ENCODE data around the gene IL10. TPM values are rescaled to one million over a fixed set of nuclear protein-coding genes. Genes with fewer than 3 reads are reported as not detected.

The IL10 gene
- total RNA-seq (2014; rRNA removed; shearing (Covaris generic)), result not detected in 2 replicates

DNA sequence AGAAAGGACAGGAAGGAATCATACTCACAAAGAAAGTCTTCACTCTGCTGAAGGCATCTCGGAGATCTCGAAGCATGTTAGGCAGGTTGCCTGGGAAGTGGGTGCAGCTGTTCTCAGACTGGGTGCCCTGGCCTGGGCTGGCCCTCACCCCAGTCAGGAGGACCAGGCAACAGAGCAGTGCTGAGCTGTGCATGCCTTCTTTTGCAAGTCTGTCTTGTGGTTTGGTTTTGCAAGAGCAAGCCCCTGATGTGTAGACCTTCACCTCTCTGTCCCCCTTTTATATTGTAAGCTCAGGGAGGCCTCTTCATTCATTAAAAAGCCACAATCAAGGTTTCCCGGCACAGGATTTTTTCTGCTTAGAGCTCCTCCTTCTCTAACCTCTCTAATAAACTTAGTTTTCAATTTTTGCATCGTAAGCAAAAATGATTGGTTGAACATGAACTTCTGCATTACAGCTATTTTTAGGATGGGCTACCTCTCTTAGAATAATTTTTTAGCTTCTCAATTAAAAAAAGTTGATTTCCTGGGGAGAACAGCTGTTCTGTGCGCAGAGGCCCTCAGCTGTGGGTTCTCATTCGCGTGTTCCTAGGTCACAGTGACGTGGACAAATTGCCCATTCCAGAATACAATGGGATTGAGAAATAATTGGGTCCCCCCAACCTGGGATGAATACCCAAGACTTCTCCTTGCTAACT lies at the start of gene IL10:
IL10 (minus strand) TSS at position 252 of the 695 bp plus-strand sequence; CDS start at position 193, 59 bp downstream.
- Histone ChIP-seq H3K4me3 (no peak within 1 kb of the TSS), H3K36me3 (no peaks in the 10 kb centered on the region), H3K9me3 (replicated peaks) (no peaks in the 10 kb centered on the region), H3K27me3 (replicated peaks) (peaks cover 3% of the 10 kb centered on the region; the same call in 1 of the 2 replicates), H3K27ac (no peak within 1 kb of the TSS), H3K4me1 (replicated peaks) (no peaks in the 10 kb centered on the region; the same call in 1 of the 2 replicates)
- no peak for DNase-seq (ENCODE audit: low read depth in 1 of 2, low spot score in 2 of 2)

DNA sequence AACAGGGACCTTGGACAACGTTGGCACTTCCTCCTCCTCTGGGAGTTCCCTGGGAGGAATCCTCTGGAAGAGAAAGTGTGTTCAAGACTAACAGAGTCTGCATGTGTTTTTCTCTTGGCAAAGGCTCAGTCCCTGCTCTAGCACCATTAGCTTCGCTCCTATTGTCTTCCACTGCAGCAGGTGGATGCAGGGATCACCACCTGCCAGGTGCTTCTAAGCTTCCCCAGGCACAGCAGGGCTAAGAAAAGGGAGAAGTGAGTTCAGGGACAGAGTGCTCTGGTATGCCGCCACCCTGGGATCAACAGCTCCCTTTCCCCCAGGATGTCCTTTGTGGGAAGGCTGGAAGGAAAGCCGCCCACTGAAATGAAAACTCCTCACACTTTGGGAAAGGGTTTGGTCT lies 49.2 kb upstream of the IL10 start:
- H3K27ac ChIP-seq, result no peak overlapping the region
- no peaks in the 10 kb centered on the region for H3K36me3 ChIP-seq
- H3K4me3 ChIP-seq, result no peak overlapping the region
- DNase-seq (ENCODE audit: low read depth in 1 of 2, low spot score in 2 of 2), result no peak
- no peaks in the 10 kb centered on the region for H3K9me3 ChIP-seq (replicated peaks)
- H3K27me3 ChIP-seq (replicated peaks), result no peaks in the 10 kb centered on the region
- H3K4me1 ChIP-seq (replicated peaks), result peaks cover 8% of the 10 kb centered on the region

- Histone ChIP-seq H3K27ac (no peak overlapping the region), H3K4me1 (replicated peaks) (no peaks in the 10 kb centered on the region), H3K36me3 (no peaks in the 10 kb centered on the region), H3K9me3 (replicated peaks) (peaks cover 3% of the 10 kb centered on the region; the same call in 1 of the 2 replicates), H3K27me3 (replicated peaks) (no peaks in the 10 kb centered on the region), H3K4me3 (no peak overlapping the region)
- DNase-seq (ENCODE audit: low read depth in 1 of 2, low spot score in 2 of 2), result no peak
Measured at GRCh38 chr1:206816390-206817287, 44.3 kb upstream of the IL10 start.

GRCh38 chr1:206814716-206815341 lies 42.5 kb upstream of the IL10 start:
- no peaks in the 10 kb centered on the region for H3K4me1 ChIP-seq (replicated peaks)
- no peak overlapping the region for H3K27ac ChIP-seq
- H3K36me3 ChIP-seq, result no peaks in the 10 kb centered on the region
- peaks cover 3% of the 10 kb centered on the region; the same call in 1 of the 2 replicates for H3K9me3 ChIP-seq (replicated peaks)
- no peaks in the 10 kb centered on the region for H3K27me3 ChIP-seq (replicated peaks)
- DNase-seq (ENCODE audit: low read depth in 1 of 2, low spot score in 2 of 2), result no peak
- H3K4me3 ChIP-seq, result no peak overlapping the region

DNA sequence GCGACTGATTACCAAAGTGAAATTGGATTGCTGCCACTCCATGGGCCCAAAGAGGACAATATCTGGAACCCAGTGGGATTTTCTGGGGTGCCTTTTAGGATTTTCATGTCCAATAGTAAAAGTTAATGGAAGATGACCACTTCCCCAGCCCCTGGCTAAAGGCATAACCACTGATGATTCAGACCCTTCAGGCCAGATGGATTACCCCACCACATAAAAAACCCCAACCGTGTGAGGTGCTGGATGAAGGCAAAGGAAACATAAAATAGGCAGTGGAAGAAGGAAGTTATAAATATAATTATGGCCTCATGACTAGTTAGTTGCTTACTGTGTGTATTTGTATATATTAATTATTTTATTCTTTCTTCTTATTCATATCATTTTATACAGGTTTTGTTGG lies 40.2 kb upstream of the IL10 start:
- Histone ChIP-seq H3K27me3 (replicated peaks) (no peaks in the 10 kb centered on the region), H3K4me1 (replicated peaks) (no peaks in the 10 kb centered on the region), H3K9me3 (replicated peaks) (peaks cover 3% of the 10 kb centered on the region; the same call in 1 of the 2 replicates), H3K36me3 (no peaks in the 10 kb centered on the region), H3K27ac (no peak overlapping the region), H3K4me3 (no peak overlapping the region)
- no peak for DNase-seq (ENCODE audit: low read depth in 1 of 2, low spot score in 2 of 2)

DNA sequence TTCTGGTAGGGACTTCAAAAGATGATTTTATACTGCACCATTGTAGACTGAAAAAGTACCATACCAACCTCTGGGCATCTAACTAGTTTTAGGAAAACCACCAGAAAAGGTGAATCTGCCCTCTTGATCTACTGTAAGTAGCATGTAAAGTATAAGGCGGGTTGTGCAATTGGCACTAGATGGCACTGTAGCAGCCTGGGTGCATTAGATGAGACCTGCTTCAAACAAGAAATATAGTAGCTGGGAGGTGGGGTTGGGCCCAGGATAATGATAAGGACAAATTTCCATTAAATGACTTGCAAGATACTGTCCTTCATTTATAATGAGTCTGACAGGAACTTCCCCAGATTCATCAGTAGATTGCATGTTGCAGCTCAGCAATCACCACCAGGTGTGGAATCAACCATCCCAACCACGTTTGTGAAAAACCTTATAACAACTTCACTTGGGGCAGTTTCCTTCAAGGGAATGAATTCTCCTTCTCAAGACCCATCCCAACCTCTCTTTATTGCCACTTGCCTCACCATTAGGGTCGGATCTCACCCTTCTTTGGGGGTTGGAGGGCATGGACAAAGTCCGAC lies 37.3 kb upstream of the IL10 start:
- H3K9me3 ChIP-seq (replicated peaks), result peaks cover 3% of the 10 kb centered on the region; the same call in 1 of the 2 replicates
- no peaks in the 10 kb centered on the region for H3K27me3 ChIP-seq (replicated peaks)
- H3K36me3 ChIP-seq, result no peaks in the 10 kb centered on the region
- DNase-seq (ENCODE audit: low read depth in 1 of 2, low spot score in 2 of 2), result peak in 1 of 2 experiments; percentile 30
- no peak overlapping the region for H3K27ac ChIP-seq
- H3K4me1 ChIP-seq (replicated peaks), result no peaks in the 10 kb centered on the region
- no peak overlapping the region for H3K4me3 ChIP-seq

GRCh38 chr1:206808615-206809014 lies 36.3 kb upstream of the IL10 start:
- peaks cover 3% of the 10 kb centered on the region; the same call in 1 of the 2 replicates for H3K9me3 ChIP-seq (replicated peaks)
- no peaks in the 10 kb centered on the region for H3K36me3 ChIP-seq

GRCh38 chr1:206805357-206805756 lies 33.1 kb upstream of the IL10 start:
- Histone ChIP-seq H3K27me3 (replicated peaks) (no peaks in the 10 kb centered on the region), H3K4me1 (replicated peaks) (no peaks in the 10 kb centered on the region), H3K9me3 (replicated peaks) (no peaks in the 10 kb centered on the region), H3K36me3 (no peaks in the 10 kb centered on the region), H3K27ac (no peak overlapping the region), H3K4me3 (no peak overlapping the region)
- no peak for DNase-seq (ENCODE audit: low read depth in 1 of 2, low spot score in 2 of 2)

More at GRCh38 chr1:206808615-206809014, 36.3 kb upstream of the IL10 start:
- Histone ChIP-seq H3K4me3 (no peak overlapping the region), H3K27ac (no peak overlapping the region), H3K4me1 (replicated peaks) (no peaks in the 10 kb centered on the region), H3K27me3 (replicated peaks) (no peaks in the 10 kb centered on the region)
- DNase-seq (ENCODE audit: low read depth in 1 of 2, low spot score in 2 of 2), result peak in 1 of 2 experiments; percentile 34

DNA sequence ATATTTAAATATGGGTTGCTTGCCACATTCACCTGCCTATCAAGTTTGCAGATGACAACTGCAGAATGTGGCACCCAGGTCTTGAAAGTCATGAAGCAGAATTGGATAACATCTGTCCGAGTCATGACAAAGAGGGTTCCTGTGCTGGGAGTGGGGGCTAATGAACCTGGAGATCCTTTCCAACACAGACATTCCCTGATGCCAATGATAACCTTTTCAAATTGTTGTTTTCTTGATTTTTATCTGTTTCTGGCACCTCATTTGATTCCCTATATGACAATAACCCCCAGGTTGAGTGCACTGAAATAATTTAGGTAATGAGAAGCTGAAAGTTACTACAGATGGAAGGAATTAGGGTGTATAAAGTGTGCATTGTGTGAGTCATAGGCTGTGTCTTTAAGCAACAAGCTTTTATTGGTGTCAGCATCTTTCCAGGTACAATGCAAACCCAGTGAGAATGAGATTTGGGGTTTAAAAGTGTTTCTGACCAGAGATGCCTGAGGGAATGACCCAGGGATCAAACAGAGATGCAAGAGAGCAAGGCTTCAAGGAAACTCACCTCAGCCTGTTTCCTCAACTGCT lies 32.0 kb upstream of the IL10 start:
- no peak overlapping the region for H3K27ac ChIP-seq
- H3K36me3 ChIP-seq, result no peaks in the 10 kb centered on the region
- H3K9me3 ChIP-seq (replicated peaks), result no peaks in the 10 kb centered on the region
- no peak overlapping the region for H3K4me3 ChIP-seq
- no peak for DNase-seq (ENCODE audit: low read depth in 1 of 2, low spot score in 2 of 2)
- no peaks in the 10 kb centered on the region for H3K27me3 ChIP-seq (replicated peaks)
- no peaks in the 10 kb centered on the region for H3K4me1 ChIP-seq (replicated peaks)

DNA sequence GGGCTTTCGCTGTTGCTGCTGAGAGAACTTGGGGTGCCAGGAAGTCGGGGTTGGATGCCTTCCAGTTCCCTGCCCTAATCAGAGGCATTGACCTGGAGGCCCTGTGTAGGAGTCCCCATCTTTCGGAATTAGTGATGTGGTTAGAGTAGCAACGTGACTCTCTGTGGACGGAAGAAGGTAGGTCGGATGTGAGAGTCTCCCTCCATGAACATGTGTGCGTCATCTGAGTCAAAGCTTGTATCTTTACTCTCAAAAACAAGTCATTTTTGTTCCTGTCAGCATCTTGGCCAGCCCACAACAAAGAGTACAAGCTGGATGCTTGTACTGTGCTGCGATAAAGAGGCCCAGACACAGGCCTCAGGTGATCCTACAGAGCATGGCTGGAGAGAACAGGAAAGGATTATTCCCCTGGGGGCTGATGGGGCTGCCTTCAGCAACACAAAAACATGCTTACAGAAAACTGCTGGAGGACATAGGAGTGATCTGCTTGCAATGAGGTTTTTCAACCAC lies 31.0 kb upstream of the IL10 start:
- no peaks in the 10 kb centered on the region for H3K27me3 ChIP-seq (replicated peaks)
- DNase-seq (ENCODE audit: low read depth in 1 of 2, low spot score in 2 of 2), result no peak
- H3K4me3 ChIP-seq, result no peak overlapping the region
- no peak overlapping the region for H3K27ac ChIP-seq
- H3K4me1 ChIP-seq (replicated peaks), result no peaks in the 10 kb centered on the region
- no peaks in the 10 kb centered on the region for H3K36me3 ChIP-seq
- H3K9me3 ChIP-seq (replicated peaks), result no peaks in the 10 kb centered on the region

- no peaks in the 10 kb centered on the region for H3K9me3 ChIP-seq (replicated peaks)
- H3K4me3 ChIP-seq, result no peak overlapping the region
- no peaks in the 10 kb centered on the region for H3K27me3 ChIP-seq (replicated peaks)
- H3K27ac ChIP-seq, result no peak overlapping the region
- DNase-seq (ENCODE audit: low read depth in 1 of 2, low spot score in 2 of 2), result no peak
- H3K4me1 ChIP-seq (replicated peaks), result no peaks in the 10 kb centered on the region
- no peaks in the 10 kb centered on the region for H3K36me3 ChIP-seq
Measured at GRCh38 chr1:206802401-206802800, 30.1 kb upstream of the IL10 start.

DNA sequence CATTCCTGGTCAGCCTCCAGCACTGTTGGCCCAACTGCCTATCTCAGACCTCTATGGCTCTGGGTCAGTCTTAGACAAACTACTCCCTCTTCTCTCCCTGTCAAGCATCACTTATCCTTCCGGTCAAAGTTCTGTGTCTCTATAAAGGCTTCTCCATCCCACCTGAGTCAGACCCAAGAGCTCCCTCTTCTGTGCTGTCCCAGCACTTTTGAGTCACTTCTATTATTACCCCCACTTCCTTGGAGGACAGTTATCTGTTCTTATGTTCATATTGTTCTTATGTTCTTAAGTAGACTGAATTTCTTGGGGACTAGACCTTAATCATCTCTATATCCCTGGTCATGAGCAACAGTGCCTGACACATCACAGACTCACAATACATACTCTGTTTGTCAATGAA lies 29.2 kb upstream of the IL10 start:
- no peak overlapping the region for H3K27ac ChIP-seq
- H3K4me3 ChIP-seq, result no peak overlapping the region
- no peaks in the 10 kb centered on the region for H3K9me3 ChIP-seq (replicated peaks)
- H3K36me3 ChIP-seq, result no peaks in the 10 kb centered on the region
- DNase-seq (ENCODE audit: low read depth in 1 of 2, low spot score in 2 of 2), result no peak
- no peaks in the 10 kb centered on the region for H3K27me3 ChIP-seq (replicated peaks)
- no peaks in the 10 kb centered on the region for H3K4me1 ChIP-seq (replicated peaks)

- no peaks in the 10 kb centered on the region for H3K9me3 ChIP-seq (replicated peaks)
- no peaks in the 10 kb centered on the region for H3K36me3 ChIP-seq
- no peaks in the 10 kb centered on the region for H3K27me3 ChIP-seq (replicated peaks)
- no peaks in the 10 kb centered on the region for H3K4me1 ChIP-seq (replicated peaks)
- no peak overlapping the region for H3K4me3 ChIP-seq
- no peak overlapping the region for H3K27ac ChIP-seq
- DNase-seq (ENCODE audit: low read depth in 1 of 2, low spot score in 2 of 2), result no peak
Measured at GRCh38 chr1:206800891-206801290, 28.6 kb upstream of the IL10 start.

Measured in SJSA1 (cell line).